Activated CD4-positive, CD25-positive, alpha-beta regulatory T cell treated with anti-CD3 and anti-CD28 coated beads, Interleukin-2, amount 50 U/mL, for 24 hours (primary cell): Measurements from ENCODE around the gene TECPR1.

Source experiments
- ATAC-seq, 2 donors: fragments of 150-1000 bp; cut with Tn5 transposase; one replicate each; pipeline ENCODE4 v1.10.0; 2021; ENCODE audit warnings: mild to moderate bottlenecking in 1 of 2, moderate library complexity in 1 of 2

TECPR1 gene

GRCh38 chr7:98209166-98209920 is 42.7 kb downstream of the TECPR1 start:
- ATAC-seq: no peak

DNA sequence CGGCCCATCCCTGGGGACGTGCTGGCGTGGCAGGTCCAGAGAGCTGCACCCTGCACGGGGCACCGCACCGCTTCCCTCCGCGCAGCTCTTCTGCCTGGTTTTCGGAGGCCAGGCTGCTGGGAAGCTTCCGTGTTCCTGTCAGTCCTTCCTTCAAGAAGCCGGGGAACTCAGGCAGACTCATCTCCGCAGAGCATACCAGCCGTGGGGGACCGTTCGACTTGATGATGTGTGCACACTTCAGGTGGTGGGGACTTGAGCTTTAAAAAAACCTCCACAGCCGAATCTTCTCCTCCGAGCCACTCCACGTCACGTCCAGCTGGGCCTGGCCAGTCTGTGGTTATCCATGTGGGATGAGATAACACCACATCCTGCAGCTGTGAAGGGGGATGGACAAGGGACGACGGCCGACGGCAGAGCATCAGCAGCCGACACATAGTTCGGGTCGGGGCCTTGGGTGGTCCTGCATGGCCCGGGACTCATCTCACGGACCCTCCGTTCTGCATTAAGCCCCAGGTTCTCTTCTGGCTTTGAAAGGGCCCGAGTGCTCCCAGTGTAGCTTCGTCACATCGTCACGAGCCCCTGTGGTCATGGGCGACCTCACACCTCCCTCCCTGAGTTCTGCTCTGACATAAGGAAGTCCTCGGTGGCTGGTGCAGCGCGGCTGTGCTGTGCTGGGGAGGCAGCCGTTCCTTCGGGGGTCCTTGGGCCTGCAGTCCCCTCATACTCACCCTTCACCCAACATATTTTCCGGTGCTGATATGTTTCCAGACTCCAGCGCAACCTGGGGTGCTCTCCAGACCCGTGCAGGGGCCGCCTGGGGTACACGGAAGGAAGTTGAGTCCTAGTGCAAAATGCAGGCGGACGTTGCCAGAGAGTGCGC is 45.3 kb downstream of the TECPR1 start:
- no peak for ATAC-seq

GRCh38 chr7:98205162-98205845 is 46.7 kb downstream of the TECPR1 start:
- ATAC-seq: no peak

DNA sequence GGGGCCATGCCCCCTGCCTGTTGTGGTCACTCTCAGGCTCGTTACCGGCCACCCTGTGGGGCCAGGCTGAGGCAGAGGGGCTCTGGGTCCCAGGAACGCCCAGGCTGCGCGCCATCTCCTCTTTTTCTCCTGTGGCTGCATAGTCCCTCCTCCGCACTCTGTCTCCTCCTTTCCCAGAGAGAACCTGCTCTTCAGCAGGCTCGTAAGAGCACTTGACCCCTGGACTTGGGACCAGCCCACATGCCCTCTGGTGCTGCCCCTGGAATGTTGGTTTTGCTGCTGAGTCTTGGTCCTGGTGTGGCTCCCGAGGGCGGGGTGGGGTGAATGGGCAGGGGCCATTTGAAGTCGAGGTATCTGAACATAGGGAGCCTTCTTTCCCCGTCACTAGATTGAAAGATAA is 47.4 kb downstream of the TECPR1 start:
- no peak for ATAC-seq

GRCh38 chr7:98203964-98204605 is 47.9 kb downstream of the TECPR1 start:
- no peak for ATAC-seq

- no peak for ATAC-seq
These were observed 48.6 kb downstream of the TECPR1 start for GRCh38 chr7:98203261-98203963.

GRCh38 chr7:98202367-98203195 is 49.5 kb downstream of the TECPR1 start:
- peak; percentile 90 to 91 for ATAC-seq

GRCh38 chr7:98200364-98200763 is 51.7 kb downstream of the TECPR1 start:
- ATAC-seq: peak; percentile 24 to 29

DNA sequence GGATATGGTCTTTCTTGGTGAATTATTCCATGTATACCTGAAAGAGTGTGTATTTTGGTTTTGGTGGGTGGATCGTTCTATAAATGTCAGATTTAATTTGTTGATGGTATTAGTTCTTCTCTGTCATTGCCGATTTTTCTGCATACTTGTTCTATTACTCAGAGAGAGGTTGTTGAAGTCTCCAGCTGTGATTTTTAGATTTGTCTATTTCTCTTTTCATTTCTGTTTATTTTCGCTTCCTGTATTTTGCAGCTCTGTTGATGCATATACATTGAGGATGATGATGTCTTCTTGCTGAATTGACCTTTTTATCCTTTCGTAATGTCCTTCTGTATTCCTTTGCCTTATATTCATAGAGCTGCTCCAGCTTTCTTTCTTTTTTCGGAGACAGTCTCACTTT is 52.9 kb downstream of the TECPR1 start:
- no peak for ATAC-seq

- ATAC-seq: no peak
These were observed 55.1 kb downstream of the TECPR1 start for GRCh38 chr7:98196706-98197605.

DNA sequence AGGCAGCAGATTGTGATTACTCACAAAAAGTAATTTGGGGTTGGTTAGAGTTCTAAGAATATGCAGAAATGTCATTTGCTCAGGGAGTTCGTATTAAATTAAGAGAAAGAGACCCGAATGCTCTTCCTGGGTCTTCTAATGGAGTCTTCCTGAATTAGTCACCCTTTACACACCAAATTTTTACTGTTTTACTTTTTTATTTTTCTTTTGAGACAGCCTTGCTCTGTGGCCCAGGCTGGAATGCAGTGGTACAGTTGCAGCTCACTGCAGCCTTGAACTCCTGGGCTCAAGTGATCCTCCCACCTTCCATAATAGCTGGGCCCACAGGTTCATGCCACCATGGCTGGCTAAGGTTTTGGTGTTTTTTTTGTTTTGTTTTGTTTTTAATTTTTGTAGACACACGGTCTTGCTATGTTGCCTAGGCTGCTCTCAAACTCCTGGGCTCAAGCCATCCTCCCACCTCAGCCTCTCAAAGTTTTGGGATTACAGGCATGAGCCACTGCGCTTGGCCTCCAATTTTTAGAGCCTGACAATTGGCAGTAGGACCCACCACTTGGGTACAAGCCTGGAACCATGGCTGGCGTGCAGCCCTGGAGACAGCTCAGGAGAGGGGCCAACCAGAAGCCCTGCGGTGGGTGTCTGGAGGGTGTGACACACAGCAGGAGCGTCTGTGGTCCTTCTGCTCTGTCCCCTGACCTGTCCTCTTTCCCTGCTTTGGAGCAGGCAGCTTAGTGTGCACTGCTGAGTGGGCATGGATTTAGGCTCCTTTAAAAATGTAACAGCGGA is 57.2 kb downstream of the TECPR1 start:
- ATAC-seq: no peak

DNA sequence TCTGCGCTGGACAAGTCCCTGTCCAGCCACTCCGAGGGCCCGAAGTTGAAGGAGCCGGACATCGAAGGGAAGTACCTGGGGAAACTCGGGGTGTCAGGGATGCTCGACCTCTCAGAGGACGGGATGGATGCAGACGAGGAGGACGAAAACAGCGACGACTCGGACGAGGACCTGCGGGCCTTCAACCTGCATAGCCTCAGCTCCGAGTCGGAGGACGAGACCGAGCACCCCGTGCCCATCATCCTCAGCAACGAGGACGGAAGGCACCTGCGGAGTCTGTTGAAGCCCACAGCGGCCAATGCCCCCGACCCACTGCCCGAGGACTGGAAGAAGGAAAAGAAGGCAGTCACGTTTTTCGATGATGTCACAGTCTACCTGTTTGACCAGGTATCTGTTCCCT is 57.8 kb downstream of the TECPR1 start:
- ATAC-seq: no peak

- ATAC-seq: no peak
These were observed 58.4 kb downstream of the TECPR1 start for GRCh38 chr7:98193474-98194180.

DNA sequence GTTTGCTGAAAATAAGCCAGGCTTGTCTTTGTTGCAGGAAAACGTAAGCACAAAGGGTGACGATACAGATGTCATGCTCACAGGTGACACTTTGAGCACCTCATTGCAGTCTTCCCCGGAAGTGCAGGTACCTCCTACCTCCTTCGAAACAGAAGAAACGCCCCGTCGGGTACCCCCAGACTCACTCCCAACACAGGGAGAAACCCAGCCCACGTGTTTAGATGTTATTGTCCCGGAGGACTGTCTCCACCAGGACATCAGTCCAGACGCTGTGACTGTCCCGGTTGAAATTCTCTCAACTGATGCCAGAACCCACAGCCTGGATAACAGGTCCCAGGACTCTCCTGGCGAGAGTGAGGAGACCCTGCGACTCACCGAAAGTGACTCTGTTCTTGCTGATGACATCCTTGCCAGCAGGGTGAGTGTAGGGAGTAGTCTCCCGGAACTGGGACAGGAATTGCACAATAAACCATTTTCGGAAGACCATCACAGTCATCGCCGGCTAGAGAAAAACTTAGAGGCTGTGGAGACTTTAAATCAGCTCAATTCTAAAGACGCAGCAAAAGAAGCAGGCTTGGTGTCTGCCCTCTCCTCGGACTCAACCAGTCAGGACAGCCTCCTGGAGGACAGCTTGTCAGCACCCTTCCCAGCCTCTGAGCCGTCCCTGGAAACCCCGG is 59.1 kb downstream of the TECPR1 start:
- ATAC-seq: no peak

DNA sequence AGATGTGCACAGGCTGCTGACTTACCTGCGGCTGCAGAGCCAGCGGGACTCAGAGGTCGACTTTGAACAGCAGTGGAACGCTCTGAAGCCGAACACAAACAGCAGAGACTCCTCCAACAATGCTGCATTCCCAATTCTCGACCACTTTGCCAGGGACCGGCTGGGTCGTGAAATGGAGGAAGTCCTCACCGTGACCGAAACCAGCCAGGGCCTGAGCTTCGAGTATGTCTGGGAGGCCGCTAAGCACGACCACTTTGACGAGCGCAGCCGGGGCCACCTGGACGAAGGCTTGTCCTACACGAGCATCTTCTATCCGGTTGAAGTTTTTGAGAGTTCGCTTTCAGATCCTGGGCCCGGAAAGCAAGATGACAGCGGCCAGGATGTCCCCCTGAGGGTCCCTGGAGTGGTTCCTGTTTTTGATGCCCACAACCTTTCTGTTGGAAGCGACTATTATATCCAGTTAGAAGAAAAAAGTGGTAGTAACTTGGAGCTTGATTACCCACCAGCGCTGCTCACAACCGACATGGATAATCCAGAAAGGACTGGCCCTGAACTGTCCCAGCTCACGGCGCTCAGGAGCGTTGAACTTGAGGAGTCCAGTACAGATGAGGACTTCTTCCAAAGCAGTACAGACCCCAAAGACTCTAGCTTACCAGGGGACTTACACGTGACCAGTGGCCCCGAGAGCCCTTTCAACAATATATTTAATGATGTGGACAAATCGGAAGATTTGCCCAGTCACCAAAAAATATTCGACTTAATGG is 60.2 kb downstream of the TECPR1 start:
- no peak for ATAC-seq

GRCh38 chr7:98189559-98189958 is 62.5 kb downstream of the TECPR1 start:
- ATAC-seq: no peak

DNA sequence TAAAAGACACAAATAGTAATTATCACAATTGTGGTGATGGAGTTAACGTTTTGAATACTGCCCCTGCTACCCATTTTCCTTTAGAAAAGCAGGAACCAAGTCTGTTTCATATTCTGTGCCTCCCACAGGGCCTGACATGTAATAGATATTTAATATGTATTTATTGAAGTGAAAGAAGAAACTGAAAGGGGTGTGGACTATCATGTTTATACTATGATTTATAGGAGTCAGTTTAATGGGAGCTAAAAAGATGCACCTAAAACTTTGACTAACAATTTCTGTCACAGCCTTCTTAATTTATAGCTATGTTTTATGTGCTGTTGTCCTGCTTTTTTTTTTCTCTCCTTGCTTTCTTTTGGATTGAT is 64.9 kb downstream of the TECPR1 start:
- ATAC-seq: no peak
